B cell (primary cell): ENCODE results near the gene RANBP9. TPM values are rescaled to one million over a fixed set of nuclear protein-coding genes. Genes with fewer than 3 reads are reported as not detected.
A peak's percentile ranks its signal among the peaks of the same experiment; 100 is the strongest.

ENCODE experiments used
- ATAC-seq: fragments of 200-7000 bp; cut with Tn5 transposase; one replicate; pipeline ENCODE4 v1.10.0; 2021; ENCODE audit warnings: low read depth, mild to moderate bottlenecking, moderate number of reproducible peaks, moderate library complexity
- CTCF ChIA-PET: fragments of 350-600 bp; sonication (Branson Sonifier 250); formaldehyde crosslinking; loops from one replicate; lab custom pipeline; 2021; ENCODE audit warnings: antibody characterized with exemption, inconsistent platforms; lab: Charles Lee
- POLR2A ChIA-PET: fragments of 350-600 bp; sonication (Branson Sonifier 250); formaldehyde crosslinking; loops from one replicate; lab custom pipeline; 2021; ENCODE audit warnings: antibody characterized with exemption; lab: Charles Lee
- DNase-seq: peaks from one replicate; pipeline ENCODE4 v3.0.0; 2013
- H2AFZ ChIP-seq: 2 replicates; pipeline ENCODE4 v1.6.1; 2012; ENCODE audit warnings: mild to moderate bottlenecking, low read depth, low read length; ENCODE audit not compliant: insufficient read depth, poor library complexity, severe bottlenecking
- H3K27ac ChIP-seq, 2 donors: 1 replicate in 1 of 2; 2 replicates in 1 of 2; pipeline ENCODE4 v1.5.1; 2012 to 2013; ENCODE audit warnings: low read length in 2 of 2, mild to moderate bottlenecking in 2 of 2, moderate library complexity in 1 of 2
- H3K27me3 ChIP-seq, 4 experiments: fragments of 200-600 bp in 1 of 4; sonication (generic) in 1 of 4; replicated peaks in 1 of 4; 1 replicate in 2 of 4; 2 replicates in 2 of 4; pipeline versions ENCODE4 v1.6.1 to v1.7.0; 2013 to 2016; ENCODE audit warnings: low read length in 3 of 4, mild to moderate bottlenecking in 2 of 4, mixed read lengths in 1 of 4, moderate library complexity in 1 of 4; ENCODE audit not compliant: insufficient read depth in 4 of 4, control insufficient read depth in 3 of 4; ENCODE audit errors: control extremely low read depth in 1 of 4
- H3K36me3 ChIP-seq, 2 experiments: replicated peaks in 1 of 2; 1 replicate in 1 of 2; 2 replicates in 1 of 2; pipeline versions ENCODE4 v1.6.1 to v1.7.1; 2013; ENCODE audit warnings: low read length in 1 of 2; ENCODE audit not compliant: insufficient read depth in 2 of 2, control insufficient read depth in 1 of 2; ENCODE audit errors: control extremely low read depth in 1 of 2, extremely low read depth in 1 of 2
- H3K4me1 ChIP-seq, 2 donors: fragments of 200-600 bp in 1 of 2; sonication (generic) in 1 of 2; 1 replicate in 1 of 2; 2 replicates in 1 of 2; pipeline versions ENCODE4 v1.5.1 to v1.6.1; 2013 to 2017; ENCODE audit warnings: low read length in 2 of 2; ENCODE audit not compliant: control insufficient read depth in 2 of 2, insufficient read depth in 2 of 2
- H3K4me2 ChIP-seq: replicated peaks from 2 replicates; pipeline ENCODE3; 2012; ENCODE audit warnings: mild to moderate bottlenecking, low read depth, low read length; ENCODE audit not compliant: poor library complexity, severe bottlenecking
- H3K4me3 ChIP-seq, 5 experiments: fragments of 200-600 bp in 1 of 5; sonication (generic) in 1 of 5; 1 replicate in 3 of 5; 2 replicates in 2 of 5; pipeline versions ENCODE4 v1.5.1 to v1.7.0; 2011 to 2016; ENCODE audit warnings: low read length in 4 of 5, mild to moderate bottlenecking in 4 of 5, low read depth in 2 of 5, control low read depth in 1 of 5, moderate library complexity in 1 of 5; ENCODE audit not compliant: insufficient read depth in 1 of 5; ENCODE audit errors: control extremely low read depth in 1 of 5, extremely low read depth in 1 of 5
- H3K79me2 ChIP-seq: fragments of 200-600 bp; sonication (generic); one replicate; pipeline ENCODE4 v1.6.0; 2016; ENCODE audit warnings: low read length; ENCODE audit not compliant: control insufficient read depth, insufficient read depth
- H3K9ac ChIP-seq: fragments of 200-600 bp; sonication (generic); 2 replicates; pipeline ENCODE4 v1.6.1; 2017; ENCODE audit warnings: mild to moderate bottlenecking, low read length, moderate library complexity
- H3K9me3 ChIP-seq, 3 donors: one replicate each; pipeline versions ENCODE4 v1.6.1 to v1.7.1; 2013; ENCODE audit warnings: low read length in 2 of 3; ENCODE audit not compliant: control insufficient read depth in 2 of 3, insufficient read depth in 1 of 3; ENCODE audit errors: control extremely low read depth in 1 of 3
- H4K20me1 ChIP-seq: 2 replicates; pipeline ENCODE4 v1.6.0; 2012; ENCODE audit warnings: mild to moderate bottlenecking, low read length; ENCODE audit not compliant: insufficient read depth, control insufficient read depth, poor library complexity, severe bottlenecking
- H3K27ac Mint-ChIP-seq: one replicate; pipeline ENCODE4 v1.8.0; 2021; ENCODE audit warnings: mixed read lengths
- H3K27me3 Mint-ChIP-seq: one replicate; pipeline ENCODE4 v1.8.0; 2021; ENCODE audit warnings: mixed read lengths
- H3K4me1 Mint-ChIP-seq: one replicate; pipeline ENCODE4 v1.8.0; 2021; ENCODE audit warnings: mixed read lengths
- H3K4me3 Mint-ChIP-seq: one replicate; pipeline ENCODE4 v1.8.0; 2021; ENCODE audit warnings: mixed read lengths
- H3K9me3 Mint-ChIP-seq: one replicate; pipeline ENCODE4 v1.8.0; 2022; ENCODE audit warnings: mixed read lengths; ENCODE audit not compliant: insufficient read depth
- EZH2 ChIP-seq: IDR thresholded peaks from 2 replicates; pipeline ENCODE4 v1.6.1; 2012; ENCODE audit warnings: borderline replicate concordance, low read depth, mild to moderate bottlenecking, moderate library complexity, low read length; ENCODE audit not compliant: insufficient read depth, poor library complexity, severe bottlenecking
- WGBS: methylation state at CpG from one replicate; pipeline ENCODE4 v1.1.5; 2013; ENCODE audit warnings: missing lambda C conversion rate; ENCODE audit not compliant: insufficient coverage; 5-methylcytosine and 5-hydroxymethylcytosine counted together
- intact Hi-C: fragments of 100-400 bp; cut with micrococcal nuclease; formaldehyde crosslinking; loops from one replicate; pipeline ENCODE4 v1.10.0; 2022
- polyA plus RNA-seq: library from polyadenylated mRNA; depleted of rRNA; stranded (reverse); fragments of >200 nt; gene quantifications from 2 replicates; pipeline ENCODE4 v1.2.3, GENCODE V29; 2012
- total RNA-seq, 2 donors: library from RNA; stranded (reverse); fragments of 120-200 nt in 1 of 2; gene quantifications; 1 replicate in 1 of 2; 2 replicates in 1 of 2; pipeline versions ENCODE4 v1.2.3 to v1.2.4, GENCODE V29; 2013 to 2022
- TF ChIP-seq, protein P1 (sequence below): fragments of 200-600 bp; IDR thresholded peaks from one replicate; pipeline ENCODE4 v1.8.0; 2022; ENCODE audit warnings: antibody characterized with exemption, mild to moderate bottlenecking

RANBP9 gene
- total and polyA plus RNA-seq, 2 donors (not counting 1 experiment from before 2014, with no cell fraction given): 20.0 to 34.1 TPM

DNA sequence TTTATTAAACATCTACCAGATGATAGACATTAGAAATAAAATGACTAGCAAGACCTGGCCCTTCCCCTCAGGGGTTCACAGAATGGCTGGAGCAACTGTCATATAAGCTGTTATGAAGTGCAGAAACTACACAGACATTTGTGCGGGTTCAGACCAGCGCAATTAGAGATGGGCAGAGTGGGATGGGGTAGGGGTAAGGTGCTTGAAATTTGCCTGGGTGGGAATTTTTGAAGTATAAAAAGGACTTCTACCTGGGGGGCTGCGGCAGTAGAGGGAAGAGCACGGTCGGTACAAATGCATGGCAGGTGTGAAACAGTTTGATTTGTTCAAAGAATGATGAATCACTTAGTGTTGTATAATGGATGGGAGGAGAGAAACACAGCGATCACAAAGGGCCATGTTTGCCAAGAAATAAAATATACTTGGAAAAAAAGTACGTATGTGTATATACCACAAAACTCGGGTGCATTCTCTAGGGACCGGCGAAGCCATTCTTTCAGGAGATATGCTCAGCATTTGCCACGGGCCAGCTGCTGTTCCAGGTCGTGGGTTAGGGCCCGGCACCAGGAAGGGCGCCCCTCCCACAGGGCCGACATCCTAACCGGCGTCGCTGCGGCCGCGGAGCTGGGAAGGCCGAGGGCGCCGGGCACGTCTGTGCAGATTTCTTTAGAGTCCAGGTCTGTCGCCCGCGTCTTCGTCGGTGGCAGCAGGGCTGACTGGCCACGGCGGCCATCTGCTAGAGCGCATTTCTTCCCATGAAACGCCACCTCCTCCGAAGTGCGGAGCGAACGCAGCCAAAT is 97.3 kb downstream of the RANBP9 start:
- no peak for TF ChIP-seq EZH2
- TF ChIP-seq, protein P1, sequence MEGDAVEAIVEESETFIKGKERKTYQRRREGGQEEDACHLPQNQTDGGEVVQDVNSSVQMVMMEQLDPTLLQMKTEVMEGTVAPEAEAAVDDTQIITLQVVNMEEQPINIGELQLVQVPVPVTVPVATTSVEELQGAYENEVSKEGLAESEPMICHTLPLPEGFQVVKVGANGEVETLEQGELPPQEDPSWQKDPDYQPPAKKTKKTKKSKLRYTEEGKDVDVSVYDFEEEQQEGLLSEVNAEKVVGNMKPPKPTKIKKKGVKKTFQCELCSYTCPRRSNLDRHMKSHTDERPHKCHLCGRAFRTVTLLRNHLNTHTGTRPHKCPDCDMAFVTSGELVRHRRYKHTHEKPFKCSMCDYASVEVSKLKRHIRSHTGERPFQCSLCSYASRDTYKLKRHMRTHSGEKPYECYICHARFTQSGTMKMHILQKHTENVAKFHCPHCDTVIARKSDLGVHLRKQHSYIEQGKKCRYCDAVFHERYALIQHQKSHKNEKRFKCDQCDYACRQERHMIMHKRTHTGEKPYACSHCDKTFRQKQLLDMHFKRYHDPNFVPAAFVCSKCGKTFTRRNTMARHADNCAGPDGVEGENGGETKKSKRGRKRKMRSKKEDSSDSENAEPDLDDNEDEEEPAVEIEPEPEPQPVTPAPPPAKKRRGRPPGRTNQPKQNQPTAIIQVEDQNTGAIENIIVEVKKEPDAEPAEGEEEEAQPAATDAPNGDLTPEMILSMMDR: no peak

More for the DNA sequence above, 97.3 kb downstream of the RANBP9 start:
- intact Hi-C loops: loop anchor here (10.0 kb wide), 1 partner anchor 160 kb away; no protein-coding TSS in a partner anchor
- ChIA-PET POLR2A (interaction anchor here (0.6 to 2.8 kb wide), 11 partner anchors 16 to 421 kb away, joined by 3 to 31 read pairs (median 4); partner anchors contain the start of genes GFOD1, MCUR1, SIRT5 and TBC1D7), CTCF (interaction anchor here (0.9 to 7.2 kb wide), 21 partner anchors 11 to 336 kb away, joined by 3 to 53 read pairs (median 7); partner anchors contain the start of genes GFOD1, RANBP9, SIRT5 and TBC1D7)
- Mint-ChIP-seq H3K4me3 (peak overlapping the region; percentile 97), H3K9me3 (no peaks in the 10 kb centered on the region), H3K27ac (peak overlapping the region; percentile 97), H3K27me3 (no peaks in the 10 kb centered on the region), H3K4me1 (peaks cover 46% of the 10 kb centered on the region)
- no peaks in the 10 kb centered on the region for H3K27me3 ChIP-seq
- DNase-seq (no peak), ATAC-seq (peak; percentile 9)
- peak overlapping the region; percentile 90 for H2AFZ ChIP-seq
- H3K4me1 ChIP-seq: peaks cover 16 to 22% of the 10 kb centered on the region in 2 donors
- peak overlapping the region; percentile 90 for H3K4me2 ChIP-seq
- peaks cover 0 to 27% of the 10 kb centered on the region in 2 experiments for H3K36me3 ChIP-seq
- peak overlapping the region; percentile 81 for H3K9ac ChIP-seq
- peaks cover 25% of the 10 kb centered on the region for H4K20me1 ChIP-seq
- H3K27ac ChIP-seq: peak overlapping the region; percentile 73 to 82
- H3K9me3 ChIP-seq: no peaks in the 10 kb centered on the region
- 6% methylated on average over 38 of the region's 38 CpGs for WGBS
- peak overlapping the region; percentile 48 to 94 (median 81) for H3K4me3 ChIP-seq
- peaks cover 24% of the 10 kb centered on the region for H3K79me2 ChIP-seq
